ENCODE data around the gene TUT7.

Gene TUT7

GRCh38 chr9:86242071-86242470 is 112.1 kb downstream of the TUT7 start:
- Mint-ChIP-seq H3K4me1 (ENCODE audit: low read depth) (peaks cover 7% of the 10 kb centered on the region), H3K27me3 (ENCODE audit: low read depth) (peaks cover 9% of the 10 kb centered on the region), H3K36me3 (ENCODE audit: low read depth) (no peaks in the 10 kb centered on the region), H3K4me3 (no peak overlapping the region), H3K27ac (no peak overlapping the region), H3K9me3 (no peaks in the 10 kb centered on the region)

GRCh38 chr9:86241216-86241615 is 113.0 kb downstream of the TUT7 start:
- H3K27ac Mint-ChIP-seq, result no peak overlapping the region
- H3K4me1 Mint-ChIP-seq (ENCODE audit: low read depth), result peaks cover 7% of the 10 kb centered on the region
- no peaks in the 10 kb centered on the region for H3K9me3 Mint-ChIP-seq
- no peaks in the 10 kb centered on the region for H3K36me3 Mint-ChIP-seq (ENCODE audit: low read depth)
- no peak overlapping the region for H3K4me3 Mint-ChIP-seq
- H3K27me3 Mint-ChIP-seq (ENCODE audit: low read depth), result peaks cover 8% of the 10 kb centered on the region

GRCh38 chr9:86238861-86239770 is 115.1 kb downstream of the TUT7 start:
- Mint-ChIP-seq H3K27ac (no peak overlapping the region), H3K4me1 (ENCODE audit: low read depth) (peaks cover 7% of the 10 kb centered on the region), H3K27me3 (ENCODE audit: low read depth) (peaks cover 17% of the 10 kb centered on the region), H3K4me3 (no peak overlapping the region), H3K36me3 (ENCODE audit: low read depth) (no peaks in the 10 kb centered on the region), H3K9me3 (no peaks in the 10 kb centered on the region)

All from T-helper 1 cell treated with Interleukin-12 subunit alpha and Interleukin-12 subunit beta and Interleukin-4 antibody, amounts not matched to agents 30 μg/mL and 1 μg/mL, for 36 hours (primary cell).